KBM-7 (cell line): ENCODE results near the gene AKAP5.

Experiments
- DNase-seq: peaks from one replicate; pipeline ENCODE4 v3.0.0-alpha.2; 2015
- in situ Hi-C: fragments of 300-500 bp; cut with MboI; formaldehyde crosslinking; loops from 2 replicates; pipeline ENCODE4 v1.14.3; 2020; ENCODE audit warnings: low sequenced_read_pairs, low pct_unique_long_range_greater_than_20kb, mixed read lengths

The AKAP5 gene, protein sequence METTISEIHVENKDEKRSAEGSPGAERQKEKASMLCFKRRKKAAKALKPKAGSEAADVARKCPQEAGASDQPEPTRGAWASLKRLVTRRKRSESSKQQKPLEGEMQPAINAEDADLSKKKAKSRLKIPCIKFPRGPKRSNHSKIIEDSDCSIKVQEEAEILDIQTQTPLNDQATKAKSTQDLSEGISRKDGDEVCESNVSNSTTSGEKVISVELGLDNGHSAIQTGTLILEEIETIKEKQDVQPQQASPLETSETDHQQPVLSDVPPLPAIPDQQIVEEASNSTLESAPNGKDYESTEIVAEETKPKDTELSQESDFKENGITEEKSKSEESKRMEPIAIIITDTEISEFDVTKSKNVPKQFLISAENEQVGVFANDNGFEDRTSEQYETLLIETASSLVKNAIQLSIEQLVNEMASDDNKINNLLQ

GRCh38 chr14:64465191-64465822, at the start of gene AKAP5:
AKAP5 (plus strand) TSS chr14:64465499; CDS start chr14:64468395, 2,896 bp downstream.
- DNase-seq = peak; percentile 40
- in situ Hi-C loops = no loop called here

- DNase-seq = no peak
- in situ Hi-C loops = no loop called here
Observed at GRCh38 chr14:64416348-64416932, 48.9 kb upstream of the AKAP5 start.

DNA sequence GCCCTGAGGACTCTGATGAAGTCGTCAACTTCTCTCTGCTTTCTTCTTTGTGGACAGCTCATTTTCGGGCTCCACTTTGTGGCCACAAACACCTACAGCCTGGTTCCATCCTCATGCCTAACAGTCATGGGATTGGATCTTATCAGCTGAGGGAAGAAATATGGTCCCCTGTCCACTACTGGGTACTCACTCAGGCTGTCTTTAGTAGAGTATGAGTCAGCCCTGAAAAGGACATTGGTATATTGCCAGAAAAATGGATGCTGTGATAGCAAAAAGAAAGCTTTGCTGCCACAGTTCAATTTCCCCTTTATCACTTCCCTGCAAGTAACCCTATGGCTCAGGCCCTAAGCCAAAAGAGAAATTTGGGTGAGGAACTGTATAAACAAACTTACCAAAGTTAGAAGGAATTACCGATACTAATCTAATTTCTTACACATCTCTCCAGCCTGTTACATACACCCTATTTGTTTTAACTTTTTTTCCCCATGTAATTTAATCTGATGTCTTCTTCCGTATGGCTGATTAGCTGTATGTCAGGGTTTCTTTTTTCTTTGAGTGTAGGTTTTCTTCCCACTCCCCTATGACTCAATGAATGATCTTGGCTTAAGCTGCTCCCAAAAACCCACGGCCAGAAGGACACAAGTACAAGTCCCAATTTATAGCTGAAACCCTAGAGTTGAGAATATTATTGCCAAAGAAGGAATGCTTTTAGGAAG, 48.1 kb upstream of the AKAP5 start:
- DNase-seq = no peak
- in situ Hi-C loops = no loop called here

GRCh38 chr14:64417771-64418125, 47.6 kb upstream of the AKAP5 start:
- DNase-seq = no peak
- in situ Hi-C loops = no loop called here

DNA sequence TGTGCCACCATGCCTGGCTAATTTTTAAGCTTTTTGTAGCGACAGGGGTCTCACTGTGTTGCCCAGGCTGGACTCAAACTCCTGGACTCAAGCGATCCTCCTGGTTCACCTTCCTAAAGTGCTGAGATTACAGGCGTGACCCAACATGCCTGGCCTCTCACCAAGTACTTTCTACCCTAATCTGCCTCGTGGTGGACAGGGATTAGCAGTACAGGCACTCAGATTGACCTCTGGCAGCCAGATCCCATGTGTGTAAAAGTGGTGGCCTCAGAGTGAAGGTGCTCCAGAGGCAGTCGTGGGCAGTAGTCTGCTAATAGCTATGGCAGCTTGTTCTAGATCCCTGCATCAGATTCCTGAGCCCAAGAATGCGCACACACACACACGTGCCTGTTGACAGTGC, 46.3 kb upstream of the AKAP5 start:
- no peak for DNase-seq
- in situ Hi-C loops = no loop called here

GRCh38 chr14:64421166-64421565, 44.1 kb upstream of the AKAP5 start:
- DNase-seq = no peak
- in situ Hi-C loops = no loop called here

DNA sequence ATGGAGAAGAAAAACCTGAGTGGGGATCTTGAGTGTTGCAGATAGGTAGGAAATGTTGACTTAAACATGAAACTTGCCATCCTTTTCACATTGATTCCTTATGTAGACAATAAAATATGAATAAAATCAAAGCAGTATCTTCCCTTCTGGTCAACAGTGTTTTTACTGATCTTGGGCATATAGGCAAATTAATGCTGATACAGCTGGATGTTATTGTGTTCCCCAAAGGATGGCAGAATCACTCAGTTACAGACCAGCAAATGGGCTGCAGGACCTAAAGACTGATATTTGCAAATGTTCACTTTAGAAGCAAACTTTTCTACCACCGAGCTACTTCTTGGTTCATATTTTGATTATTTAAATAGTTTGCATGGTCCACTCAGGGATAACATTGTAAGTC, 43.3 kb upstream of the AKAP5 start:
- DNase-seq = no peak
- in situ Hi-C loops = no loop called here

DNA sequence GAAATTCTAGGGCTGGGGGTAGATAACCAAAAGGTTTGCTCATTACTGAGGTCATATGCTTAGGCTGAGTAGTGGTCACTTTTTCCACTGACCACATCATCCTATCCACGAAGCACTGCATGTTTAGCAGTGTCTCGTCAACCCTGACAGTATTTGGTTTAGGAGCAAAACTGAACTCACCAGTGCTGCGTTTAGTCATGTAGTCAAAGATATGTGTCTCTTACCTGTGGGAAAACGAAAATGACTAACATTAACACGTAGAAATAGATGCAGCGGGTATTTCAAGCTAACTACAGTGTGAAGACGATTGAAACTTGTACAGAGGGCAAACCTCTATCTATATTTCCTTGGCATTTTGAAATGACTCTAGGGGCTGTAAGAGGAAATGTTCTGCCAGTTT, 42.5 kb upstream of the AKAP5 start:
- in situ Hi-C loops = no loop called here
- DNase-seq = no peak

DNA sequence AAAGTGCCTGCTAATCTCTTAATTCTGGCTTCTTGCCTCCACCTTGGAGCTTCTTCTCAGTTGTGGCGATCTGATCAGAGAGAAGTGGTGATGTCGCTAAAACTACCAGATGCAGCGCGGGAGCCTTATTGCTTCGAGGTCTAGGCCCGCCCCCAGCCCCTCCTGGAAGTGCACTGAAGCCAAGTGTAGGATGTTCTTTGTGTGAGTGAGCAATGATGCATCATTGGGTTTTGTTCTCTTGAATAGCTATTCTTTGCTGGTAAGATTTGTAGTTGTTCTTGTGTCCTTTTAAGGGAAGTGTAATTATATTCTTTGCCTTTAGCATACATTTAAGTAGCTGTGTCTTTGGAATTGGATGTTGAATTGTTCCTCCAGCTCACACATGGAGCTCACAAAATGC, 41.3 kb upstream of the AKAP5 start:
- DNase-seq = no peak
- in situ Hi-C loops = no loop called here

- in situ Hi-C loops = no loop called here
- no peak for DNase-seq
Observed at GRCh38 chr14:64434528-64434927, 30.8 kb upstream of the AKAP5 start.

DNA sequence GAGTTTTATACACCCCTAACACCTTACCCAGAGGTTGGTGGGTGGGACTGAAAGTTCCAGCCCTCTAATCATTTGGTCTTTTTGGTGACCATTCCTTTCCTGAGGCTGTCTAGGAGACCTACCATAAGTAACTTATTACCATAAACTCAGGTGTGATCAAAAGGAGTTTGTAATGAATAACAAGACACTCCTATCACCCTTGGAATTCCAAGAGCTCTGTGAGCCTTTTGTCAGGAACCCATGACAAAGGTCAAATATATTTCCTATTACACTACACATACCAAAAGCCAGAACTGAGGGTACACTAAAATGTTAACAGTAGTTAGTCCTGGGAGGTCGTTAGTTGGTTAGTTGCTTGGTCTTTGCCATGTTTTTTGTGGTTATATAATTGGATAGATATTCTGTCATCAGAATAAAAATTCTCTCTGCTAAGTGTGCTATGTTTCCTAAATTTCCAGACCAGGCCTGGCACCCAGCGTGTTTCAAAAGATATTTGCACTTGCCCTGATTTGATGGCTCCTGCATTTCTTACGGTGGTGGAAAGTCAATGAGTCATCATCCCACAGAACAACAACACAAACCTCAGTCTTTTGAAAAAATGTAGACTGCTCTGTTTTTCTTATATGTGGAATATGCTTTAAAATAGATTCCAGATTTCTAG, 27.0 kb upstream of the AKAP5 start:
- in situ Hi-C loops = no loop called here
- DNase-seq = no peak

- in situ Hi-C loops = no loop called here
Observed at GRCh38 chr14:64439141-64439540, 26.2 kb upstream of the AKAP5 start.

DNA sequence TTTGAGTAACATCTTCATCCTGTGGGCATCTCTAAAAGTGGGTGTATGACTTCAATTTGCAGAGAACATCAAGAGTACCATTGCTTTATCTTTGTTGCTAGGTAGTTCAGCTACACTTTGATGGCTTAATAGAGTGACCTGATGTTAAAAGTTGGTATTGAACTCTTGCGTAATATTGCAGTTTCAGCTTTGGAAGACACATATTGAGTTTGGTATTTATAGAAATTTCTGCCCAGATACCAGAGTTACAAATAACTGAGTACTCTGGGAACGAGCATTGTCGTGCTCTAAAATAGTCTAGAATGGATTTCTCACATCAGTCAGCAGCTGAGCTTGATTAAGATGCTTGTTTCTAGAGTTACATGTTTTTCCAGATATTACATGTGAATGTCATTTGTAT, 24.8 kb upstream of the AKAP5 start:
- no peak for DNase-seq
- in situ Hi-C loops = no loop called here

More at GRCh38 chr14:64439141-64439540, 26.2 kb upstream of the AKAP5 start:
- DNase-seq = no peak

DNA sequence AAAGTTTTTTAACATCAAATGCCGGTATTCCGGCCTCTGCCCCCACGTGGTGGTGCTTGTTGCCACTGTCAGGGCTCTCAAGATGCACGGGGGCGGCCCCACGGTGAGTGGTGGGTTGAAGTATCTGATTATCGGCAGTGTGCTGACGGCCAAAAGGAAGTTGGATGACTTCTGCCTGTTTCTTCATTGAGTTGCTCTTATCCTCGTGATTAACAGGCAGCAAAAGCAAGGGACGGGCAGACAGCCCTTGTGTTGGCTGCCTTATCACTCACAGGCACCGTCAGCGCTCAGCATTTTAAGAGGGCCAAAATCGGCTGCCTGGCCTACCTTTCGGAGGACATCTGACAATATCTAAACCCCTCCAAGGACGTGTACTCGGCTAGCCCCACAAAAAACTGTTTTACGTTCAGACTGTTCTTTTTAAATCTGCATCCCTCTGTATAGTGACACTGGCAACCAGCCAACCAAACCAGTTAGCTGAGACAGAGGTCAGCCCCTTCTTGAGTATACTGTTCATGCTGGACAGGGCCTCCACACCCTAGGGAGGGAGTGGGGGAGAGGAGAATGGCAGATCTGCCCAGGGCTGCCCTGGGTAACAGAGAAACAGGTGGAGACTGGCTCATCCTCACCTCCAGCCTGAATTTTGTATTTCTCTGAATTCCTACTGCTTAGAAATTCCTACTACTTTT, 22.9 kb upstream of the AKAP5 start:
- in situ Hi-C loops = no loop called here
- no peak for DNase-seq

DNA sequence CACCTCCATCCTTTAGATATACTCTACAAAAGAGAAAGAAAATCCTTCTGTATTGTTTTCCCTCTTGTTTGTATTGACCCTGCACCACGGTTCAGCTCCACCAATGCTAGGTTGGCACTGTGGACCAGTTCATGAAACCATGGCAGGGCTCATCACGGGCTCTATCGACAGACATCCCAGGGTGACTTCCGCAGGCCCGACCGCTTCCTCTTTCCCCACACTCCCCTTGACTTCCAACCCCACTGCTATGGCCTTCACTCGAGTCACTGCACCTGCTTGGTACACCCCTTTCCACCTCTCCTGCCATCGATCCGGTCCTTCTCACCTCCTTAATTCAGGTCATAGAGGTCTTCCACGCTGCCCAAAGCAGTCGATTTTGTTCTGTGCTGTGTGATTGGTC, 21.2 kb upstream of the AKAP5 start:
- in situ Hi-C loops = no loop called here
- no peak for DNase-seq

DNA sequence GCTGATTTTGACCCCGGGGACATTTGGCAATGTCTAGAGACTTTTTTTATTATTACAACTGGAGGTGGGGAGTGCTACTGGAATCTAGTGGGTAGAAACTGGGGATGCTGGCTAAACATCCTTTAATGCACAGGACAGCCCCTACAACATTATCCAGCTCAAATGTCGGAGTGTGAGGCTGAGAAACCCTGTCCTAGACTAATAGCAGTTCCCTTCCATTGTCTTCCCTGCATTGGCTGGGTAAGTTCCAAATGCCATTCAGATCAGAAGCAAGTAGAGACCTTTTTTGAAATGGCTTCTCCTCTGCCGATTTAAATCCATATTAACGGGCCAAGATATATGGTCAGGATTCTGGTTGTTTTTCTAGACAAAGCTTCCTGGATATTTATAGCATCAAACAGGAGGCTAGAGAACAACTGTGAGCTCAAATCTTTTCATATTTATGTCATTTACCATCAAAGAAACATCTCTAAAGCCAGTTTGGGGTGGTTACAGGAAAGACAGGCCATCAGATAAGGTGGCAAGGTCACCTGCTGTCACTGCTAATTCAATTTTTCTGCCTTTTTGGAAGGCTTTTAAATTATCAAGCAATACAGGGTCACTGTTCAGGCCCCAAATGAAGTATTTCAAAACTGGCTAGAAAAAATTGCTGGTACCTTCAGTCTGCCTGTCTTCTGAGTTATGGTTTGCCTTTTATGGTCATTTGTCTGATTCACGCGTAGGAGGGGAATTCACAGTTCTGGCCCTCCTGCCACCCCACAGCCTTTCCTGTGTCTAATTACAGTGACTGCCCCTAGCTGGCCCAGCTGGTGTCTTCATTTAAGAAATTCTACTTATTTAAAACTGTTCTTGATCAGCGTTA, 20.1 kb upstream of the AKAP5 start:
- DNase-seq = no peak
- in situ Hi-C loops = no loop called here

GRCh38 chr14:64447876-64448670, 17.2 kb upstream of the AKAP5 start:
- in situ Hi-C loops = no loop called here
- no peak for DNase-seq
